PC-3 (cell line): Measurements from ENCODE around the gene RXFP2. TPM values are rescaled to one million over a fixed set of nuclear protein-coding genes. Genes with fewer than 3 reads are reported as not detected.

Experiments used
- ATAC-seq: fragments of 200-7000 bp; cut with Tn5 transposase; 2 replicates; pipeline ENCODE4 v1.9.1; 2020; ENCODE audit warnings: mild to moderate bottlenecking, moderate library complexity
- BruUV-seq: library from RNA; stranded (reverse); fragments of 400-500 nt; replicated peaks from 2 replicates; lab custom pipeline; 2021; lab: Mats Ljungman, UMichigan
- CTCF ChIA-PET: fragments of 300-600 bp; sonication (Branson Sonifier 250); formaldehyde crosslinking; loops from one replicate; lab custom pipeline; 2022; ENCODE audit warnings: antibody characterized with exemption; lab: Charles Lee
- POLR2A ChIA-PET: fragments of 300-600 bp; sonication (Branson Sonifier 250); formaldehyde crosslinking; loops from one replicate; lab custom pipeline; 2022; ENCODE audit warnings: antibody characterized with exemption; ENCODE audit not compliant: unreplicated experiment; lab: Charles Lee
- DNase-seq: peaks from one replicate; pipeline ENCODE4 v3.0.0-alpha.2; 2015
- H2AFZ ChIP-seq: fragments of 300-600 bp; sonication (generic); 2 replicates; pipeline ENCODE4 v1.6.0; 2016; ENCODE audit warnings: antibody characterized with exemption, low read length
- H3F3A ChIP-seq: fragments of 300-600 bp; sonication (generic); one replicate; pipeline ENCODE4 v1.6.0; 2017; ENCODE audit warnings: antibody characterized with exemption, low read length, control low read depth, mild to moderate bottlenecking; ENCODE audit not compliant: unreplicated experiment
- H3K27ac ChIP-seq: fragments of 300-600 bp; sonication (generic); 2 replicates; pipeline ENCODE4 v1.5.1; 2016; ENCODE audit warnings: mild to moderate bottlenecking, low read length
- H3K27me3 ChIP-seq: fragments of 300-600 bp; sonication (generic); 2 replicates; pipeline ENCODE4 v1.6.1; 2016; ENCODE audit warnings: low read length, mixed read lengths
- H3K36me3 ChIP-seq: fragments of 300-600 bp; sonication (generic); 2 replicates; pipeline ENCODE4 v1.6.1; 2016; ENCODE audit warnings: low read depth, mixed run types, low read length, mixed read lengths
- H3K4me1 ChIP-seq: fragments of 300-600 bp; sonication (generic); 2 replicates; pipeline ENCODE4 v1.5.1; 2016; ENCODE audit warnings: low read length; ENCODE audit not compliant: insufficient read depth
- H3K4me2 ChIP-seq: fragments of 300-600 bp; sonication (generic); 2 replicates; pipeline ENCODE4 v1.6.0; 2016; ENCODE audit warnings: low read length
- H3K4me3 ChIP-seq: fragments of 300-600 bp; sonication (generic); 2 replicates; pipeline ENCODE4 v1.5.1; 2016; ENCODE audit warnings: mild to moderate bottlenecking, low read length, mixed read lengths
- H3K79me2 ChIP-seq: fragments of 300-600 bp; sonication (generic); 2 replicates; pipeline ENCODE4 v1.6.1; 2017; ENCODE audit warnings: low read length, mixed read lengths
- H3K9ac ChIP-seq: fragments of 300-600 bp; sonication (generic); 2 replicates; pipeline ENCODE4 v1.6.0; 2016; ENCODE audit warnings: mild to moderate bottlenecking, low read length
- H3K9me2 ChIP-seq: fragments of 300-600 bp; sonication (generic); replicated peaks from 2 replicates; pipeline ENCODE4 v1.6.1; 2016; ENCODE audit warnings: mixed run types, low read length, mixed read lengths
- H3K9me3 ChIP-seq: fragments of 300-600 bp; sonication (generic); 2 replicates; pipeline ENCODE4 v1.6.1; 2016; ENCODE audit warnings: low read length, mixed read lengths
- H4K20me1 ChIP-seq: fragments of 300-600 bp; sonication (generic); 2 replicates; pipeline ENCODE4 v1.6.1; 2016; ENCODE audit warnings: low read length, mixed read lengths
- CTCF ChIP-seq: fragments of 300-600 bp; sonication (generic); conservative IDR thresholded peaks from 2 replicates; pipeline ENCODE4 v1.5.1; 2017; ENCODE audit warnings: antibody characterized with exemption, low read depth, mild to moderate bottlenecking, low read length
- EZH2 ChIP-seq: fragments of 300-600 bp; sonication (generic); IDR thresholded peaks from one replicate; pipeline ENCODE4 v1.6.1; 2017; ENCODE audit warnings: antibody characterized with exemption, mild to moderate bottlenecking, low read length; ENCODE audit not compliant: unreplicated experiment
- EZH2phosphoT487 ChIP-seq: fragments of 300-600 bp; sonication (generic); IDR thresholded peaks from 2 replicates; pipeline ENCODE4 v1.6.1; 2018; ENCODE audit warnings: mild to moderate bottlenecking, antibody characterized with exemption, low read length, borderline replicate concordance
- intact Hi-C: fragments of 100-400 bp; cut with micrococcal nuclease; formaldehyde crosslinking; loops from 2 replicates; pipeline ENCODE4 v1.9.0; 2023
- total RNA-seq: library from RNA; depleted of rRNA; stranded (reverse); fragments of >200 nt; gene quantifications from 2 replicates; pipeline ENCODE4 v1.2.3, GENCODE V29; 2014

Gene RXFP2
- total RNA-seq, 1 experiment from 2014 or later: not detected

GRCh38 chr13:31717583-31717982 lies 21.7 kb upstream of the RXFP2 start:
- no peak overlapping the region for H3K27ac ChIP-seq
- H3K4me1 ChIP-seq: no peaks in the 10 kb centered on the region
- H3K4me3 ChIP-seq: no peak overlapping the region
- POLR2A ChIA-PET: no interaction called here
- H3K9me2 ChIP-seq: no peaks in the 10 kb centered on the region
- H4K20me1 ChIP-seq: no peaks in the 10 kb centered on the region
- H3K4me2 ChIP-seq: no peak overlapping the region
- no peaks in the 10 kb centered on the region for H3K79me2 ChIP-seq
- DNase-seq (no peak), ATAC-seq (no peak)
- TF ChIP-seq EZH2phosphoT487 (no peak), EZH2 (no peak), CTCF (no peak)
- H3K9me3 ChIP-seq: no peaks in the 10 kb centered on the region
- intact Hi-C loops: no loop called here
- H3F3A ChIP-seq: no peaks in the 10 kb centered on the region
- H2AFZ ChIP-seq: no peak overlapping the region
- no TSS peak for BruUV-seq
- no peaks in the 10 kb centered on the region for H3K36me3 ChIP-seq
- H3K27me3 ChIP-seq: peaks cover 24% of the 10 kb centered on the region; the same call in 1 of the 2 replicates
- no peak overlapping the region for H3K9ac ChIP-seq
- CTCF ChIA-PET: no interaction called here

GRCh38 chr13:31719214-31719613 lies 20.1 kb upstream of the RXFP2 start:
- no TSS peak for BruUV-seq
- no peak overlapping the region for H3K27ac ChIP-seq
- no peak overlapping the region for H3K4me2 ChIP-seq
- ChIA-PET CTCF (no interaction called here), POLR2A (interaction anchor here (0.6 kb wide), 1 partner anchor 272 kb away, joined by 8 read pairs; no protein-coding TSS in a partner anchor)
- intact Hi-C loops: no loop called here
- H3K9me3 ChIP-seq: no peaks in the 10 kb centered on the region
- H3K4me1 ChIP-seq: no peaks in the 10 kb centered on the region
- no peaks in the 10 kb centered on the region for H4K20me1 ChIP-seq
- no peak overlapping the region for H2AFZ ChIP-seq
- no peaks in the 10 kb centered on the region for H3K36me3 ChIP-seq
- H3F3A ChIP-seq: no peaks in the 10 kb centered on the region
- DNase-seq: no peak
- H3K4me3 ChIP-seq: no peak overlapping the region
- no peaks in the 10 kb centered on the region for H3K79me2 ChIP-seq
- no peak for ATAC-seq
- H3K9ac ChIP-seq: no peak overlapping the region
- TF ChIP-seq CTCF: no peak
- TF ChIP-seq EZH2: no peak
- TF ChIP-seq EZH2phosphoT487: no peak
- H3K9me2 ChIP-seq: no peaks in the 10 kb centered on the region
- peaks cover 24% of the 10 kb centered on the region; the same call in 1 of the 2 replicates for H3K27me3 ChIP-seq

GRCh38 chr13:31722673-31723072 lies 16.7 kb upstream of the RXFP2 start:
- ChIA-PET CTCF (no interaction called here), POLR2A (no interaction called here)
- Histone ChIP-seq H3K79me2 (no peaks in the 10 kb centered on the region), H2AFZ (no peak overlapping the region), H3K4me2 (no peak overlapping the region), H3K27ac (no peak overlapping the region), H3K4me3 (no peak overlapping the region), H3K4me1 (no peaks in the 10 kb centered on the region), H4K20me1 (no peaks in the 10 kb centered on the region), H3K9me3 (no peaks in the 10 kb centered on the region), H3K36me3 (no peaks in the 10 kb centered on the region), H3F3A (no peaks in the 10 kb centered on the region), H3K9me2 (no peaks in the 10 kb centered on the region), H3K9ac (no peak overlapping the region), H3K27me3 (peaks cover 20% of the 10 kb centered on the region; the same call in 1 of the 2 replicates)
- TF ChIP-seq EZH2 (no peak), CTCF (no peak), EZH2phosphoT487 (no peak)
- ATAC-seq: no peak
- intact Hi-C loops: no loop called here
- DNase-seq: no peak
- no TSS peak for BruUV-seq
